Erythroblast (primary cell): ENCODE data around the gene HNF1B.

Experiments used
- GATA1 ChIP-seq: IDR thresholded peaks from 2 replicates; pipeline ENCODE4 v1.6.1; 2011; ENCODE audit warnings: low read depth, mild to moderate bottlenecking, control low read depth, low read length, moderate library complexity
- POLR2A ChIP-seq: IDR thresholded peaks from 2 replicates; pipeline ENCODE4 v1.6.1; 2011; ENCODE audit warnings: mild to moderate bottlenecking, low read length

DNA sequence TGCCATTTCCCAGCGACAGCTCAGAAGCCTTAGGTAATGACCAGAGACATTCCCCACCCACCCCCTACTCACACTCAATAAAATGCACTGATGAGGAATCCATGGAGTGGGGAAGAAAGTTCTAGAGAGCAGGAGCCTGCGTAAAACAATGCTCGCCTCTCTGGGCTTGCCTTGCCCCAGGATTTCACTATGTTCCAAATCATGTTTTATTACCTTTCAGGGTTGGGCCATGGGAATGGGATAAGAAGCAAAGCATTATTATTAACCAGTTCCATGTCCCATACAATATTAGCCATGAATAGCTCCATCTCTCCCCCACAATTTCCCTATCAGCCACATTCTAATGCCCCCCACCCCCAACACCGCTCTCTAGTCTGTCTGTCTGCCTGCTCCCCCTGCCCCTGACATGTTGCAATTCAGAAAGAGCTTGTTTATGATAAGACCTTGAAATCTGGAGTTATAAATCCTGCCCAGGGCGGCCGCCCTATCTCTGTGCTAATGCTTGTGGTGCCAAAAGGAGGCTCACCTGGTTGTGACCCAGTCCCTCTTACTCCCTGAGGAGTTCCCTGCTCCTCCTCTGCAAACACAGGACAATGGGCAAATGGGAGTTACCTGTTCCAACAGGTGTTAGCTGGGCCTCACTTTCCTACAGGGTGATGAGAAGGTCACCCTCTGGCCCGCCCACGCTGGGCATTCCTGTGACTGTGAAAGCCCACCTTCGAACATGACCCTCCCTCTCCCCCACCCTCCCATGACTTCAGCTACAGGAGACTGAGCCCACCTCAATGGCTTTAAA lies 73.6 kb downstream of the HNF1B start:
- TF ChIP-seq POLR2A (no peak), GATA1 (no peak)
